Erythroblast (primary cell): ENCODE measurements around the gene NECAB3.

Source experiments
- DNase-seq, 2 experiments: peaks; one replicate each; lab custom pipeline; 2025; lab: John Stamatoyannopoulos, UW
- GATA1 ChIP-seq: IDR thresholded peaks from 2 replicates; pipeline ENCODE4 v1.6.1; 2011; ENCODE audit warnings: low read depth, mild to moderate bottlenecking, control low read depth, low read length, moderate library complexity
- POLR2A ChIP-seq: IDR thresholded peaks from 2 replicates; pipeline ENCODE4 v1.6.1; 2011; ENCODE audit warnings: mild to moderate bottlenecking, low read length

NECAB3 gene

GRCh38 chr20:33629533-33629932 lies 44.7 kb downstream of the NECAB3 start:
- TF ChIP-seq POLR2A (no peak), GATA1 (no peak)
- no peak for DNase-seq

GRCh38 chr20:33627577-33628216 lies 46.5 kb downstream of the NECAB3 start:
- TF ChIP-seq POLR2A (no peak), GATA1 (no peak)
- no peak for DNase-seq

- TF ChIP-seq GATA1 (no peak), POLR2A (no peak)
- no peak for DNase-seq
Measured at GRCh38 chr20:33626190-33626589, 48.0 kb downstream of the NECAB3 start.

GRCh38 chr20:33624399-33624798 lies 49.8 kb downstream of the NECAB3 start:
- TF ChIP-seq POLR2A (no peak), GATA1 (no peak)
- DNase-seq = no peak

- DNase-seq = no peak
- no peak for TF ChIP-seq GATA1
- TF ChIP-seq POLR2A = no peak
Measured at GRCh38 chr20:33622705-33623365, 51.4 kb downstream of the NECAB3 start.

GRCh38 chr20:33621717-33622400 lies 52.4 kb downstream of the NECAB3 start:
- no peak for DNase-seq
- TF ChIP-seq POLR2A (no peak), GATA1 (no peak)

- DNase-seq = no peak
- TF ChIP-seq POLR2A (no peak), GATA1 (no peak)
Measured at GRCh38 chr20:33612001-33612400, 62.2 kb downstream of the NECAB3 start.

- TF ChIP-seq GATA1 = no peak
- no peak for TF ChIP-seq POLR2A
- no peak for DNase-seq
Measured at GRCh38 chr20:33611106-33611505, 63.1 kb downstream of the NECAB3 start.

GRCh38 chr20:33609504-33609903 lies 64.7 kb downstream of the NECAB3 start:
- TF ChIP-seq GATA1 (no peak), POLR2A (no peak)

More at GRCh38 chr20:33609504-33609903, 64.7 kb downstream of the NECAB3 start:
- no peak for DNase-seq
